PC-3 (cell line): ENCODE measurements around the gene BPIFB4.

Source experiments
- EZH2 ChIP-seq: fragments of 300-600 bp; sonication (generic); IDR thresholded peaks from one replicate; pipeline ENCODE4 v1.6.1; 2017; ENCODE audit warnings: antibody characterized with exemption, mild to moderate bottlenecking, low read length; ENCODE audit not compliant: unreplicated experiment
- TF ChIP-seq, protein P1 (sequence below): fragments of 300-600 bp; sonication (generic); conservative IDR thresholded peaks from 2 replicates; pipeline ENCODE4 v1.5.1; 2017; ENCODE audit warnings: antibody characterized with exemption, low read depth, mild to moderate bottlenecking, low read length

DNA sequence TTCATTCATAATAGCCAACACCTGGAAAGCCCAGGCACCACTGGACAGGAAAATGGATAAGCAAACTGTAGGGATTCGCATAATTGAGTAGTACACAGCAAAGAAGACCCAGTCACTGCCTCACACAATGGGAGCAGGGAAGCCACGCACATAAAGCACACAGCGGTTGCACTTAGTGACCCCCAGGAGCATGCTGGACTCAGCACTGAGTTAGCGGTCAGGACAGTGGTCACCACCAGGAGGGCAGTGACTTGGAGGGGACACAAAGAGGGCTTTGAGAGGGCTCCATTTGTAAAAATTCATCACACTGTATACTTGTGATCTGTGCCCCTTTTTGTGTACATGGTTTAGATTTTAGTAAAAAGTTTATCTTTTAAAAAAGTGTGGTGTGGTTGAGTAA, 28.1 kb upstream of the BPIFB4 start:
- TF ChIP-seq, protein P1, sequence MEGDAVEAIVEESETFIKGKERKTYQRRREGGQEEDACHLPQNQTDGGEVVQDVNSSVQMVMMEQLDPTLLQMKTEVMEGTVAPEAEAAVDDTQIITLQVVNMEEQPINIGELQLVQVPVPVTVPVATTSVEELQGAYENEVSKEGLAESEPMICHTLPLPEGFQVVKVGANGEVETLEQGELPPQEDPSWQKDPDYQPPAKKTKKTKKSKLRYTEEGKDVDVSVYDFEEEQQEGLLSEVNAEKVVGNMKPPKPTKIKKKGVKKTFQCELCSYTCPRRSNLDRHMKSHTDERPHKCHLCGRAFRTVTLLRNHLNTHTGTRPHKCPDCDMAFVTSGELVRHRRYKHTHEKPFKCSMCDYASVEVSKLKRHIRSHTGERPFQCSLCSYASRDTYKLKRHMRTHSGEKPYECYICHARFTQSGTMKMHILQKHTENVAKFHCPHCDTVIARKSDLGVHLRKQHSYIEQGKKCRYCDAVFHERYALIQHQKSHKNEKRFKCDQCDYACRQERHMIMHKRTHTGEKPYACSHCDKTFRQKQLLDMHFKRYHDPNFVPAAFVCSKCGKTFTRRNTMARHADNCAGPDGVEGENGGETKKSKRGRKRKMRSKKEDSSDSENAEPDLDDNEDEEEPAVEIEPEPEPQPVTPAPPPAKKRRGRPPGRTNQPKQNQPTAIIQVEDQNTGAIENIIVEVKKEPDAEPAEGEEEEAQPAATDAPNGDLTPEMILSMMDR: no peak
- no peak for TF ChIP-seq EZH2
